OCI-LY1 (cell line): ENCODE measurements around the gene ZNF503.

ENCODE experiments used
- H2AFZ ChIP-seq: fragments of 200-600 bp; sonication (generic), shearing (Covaris generic); 2 replicates; pipeline ENCODE4 v1.6.0; 2014; ENCODE audit warnings: antibody characterized with exemption, mild to moderate bottlenecking, low read length
- H3F3A ChIP-seq: fragments of 200-600 bp; sonication (generic), shearing (Covaris generic); 2 replicates; pipeline ENCODE4 v1.6.0; 2014; ENCODE audit warnings: mild to moderate bottlenecking, antibody characterized with exemption, low read length, moderate library complexity; ENCODE audit not compliant: insufficient read depth
- H3K27ac ChIP-seq: fragments of 200-600 bp; sonication (generic); 2 replicates; pipeline ENCODE4 v1.5.1; 2014; ENCODE audit warnings: low read length, mixed run types, mild to moderate bottlenecking, low read depth; ENCODE audit not compliant: poor library complexity, severe bottlenecking
- H3K27me3 ChIP-seq: fragments of 200-600 bp; sonication (generic); 2 replicates; pipeline ENCODE4 v1.6.0; 2014; ENCODE audit warnings: antibody characterized with exemption, mild to moderate bottlenecking, low read length, moderate library complexity; ENCODE audit not compliant: insufficient read depth
- H3K36me3 ChIP-seq: fragments of 200-600 bp; sonication (generic); 2 replicates; pipeline ENCODE4 v1.6.1; 2014; ENCODE audit warnings: mild to moderate bottlenecking, antibody characterized with exemption, low read length, moderate library complexity, mixed read lengths; ENCODE audit not compliant: insufficient read depth
- H3K4me1 ChIP-seq: fragments of 200-600 bp; sonication (generic); 2 replicates; pipeline ENCODE4 v1.5.1; 2014; ENCODE audit warnings: mild to moderate bottlenecking, low read length, moderate library complexity; ENCODE audit not compliant: insufficient read depth, severe bottlenecking
- H3K4me2 ChIP-seq: fragments of 200-600 bp; sonication (generic), shearing (Covaris generic); 2 replicates; pipeline ENCODE4 v1.6.1; 2014; ENCODE audit warnings: low read length
- H3K4me3 ChIP-seq: fragments of 200-600 bp; sonication (generic); 2 replicates; pipeline ENCODE4 v1.5.1; 2014; ENCODE audit warnings: low read length, low read depth, mild to moderate bottlenecking, mixed read lengths; ENCODE audit not compliant: poor library complexity, severe bottlenecking
- H3K79me2 ChIP-seq: fragments of 200-600 bp; shearing (Covaris generic); 2 replicates; pipeline ENCODE4 v1.6.1; 2016; ENCODE audit warnings: mixed run types, low read length, mixed read lengths; ENCODE audit not compliant: insufficient read depth
- H3K9ac ChIP-seq: fragments of 200-600 bp; sonication (generic), shearing (Covaris generic); 2 replicates; pipeline ENCODE4 v1.6.1; 2014; ENCODE audit warnings: mild to moderate bottlenecking, low read length, mixed read lengths
- H3K9me2 ChIP-seq: fragments of 200-600 bp; sonication (generic), shearing (Covaris generic); 2 replicates; pipeline ENCODE4 v1.6.1; 2014; ENCODE audit warnings: low read depth, mild to moderate bottlenecking, low read length, mixed read lengths
- H3K9me3 ChIP-seq: fragments of 200-600 bp; shearing (Covaris generic); 2 replicates; pipeline ENCODE4 v1.6.1; 2014; ENCODE audit warnings: low read length, mixed read lengths
- H4K20me1 ChIP-seq: fragments of 200-600 bp; sonication (generic), shearing (Covaris generic); 2 replicates; pipeline ENCODE4 v1.6.0; 2016; ENCODE audit warnings: mild to moderate bottlenecking, low read length; ENCODE audit not compliant: insufficient read depth
- EZH2 ChIP-seq: fragments of 200-600 bp; sonication (generic), shearing (Covaris generic); IDR thresholded peaks from 2 replicates; pipeline ENCODE4 v1.8.0; 2017; ENCODE audit warnings: borderline replicate concordance, mixed run types, mild to moderate bottlenecking, antibody characterized with exemption, low read length, moderate library complexity, mixed read lengths
- TF ChIP-seq, protein P1 (sequence below): fragments of 200-600 bp; sonication (generic), shearing (Covaris generic); IDR thresholded peaks from 2 replicates; pipeline ENCODE4 v1.5.1; 2017; ENCODE audit warnings: mild to moderate bottlenecking, antibody characterized with exemption, low read length, moderate library complexity, mixed read lengths

ZNF503 gene

DNA sequence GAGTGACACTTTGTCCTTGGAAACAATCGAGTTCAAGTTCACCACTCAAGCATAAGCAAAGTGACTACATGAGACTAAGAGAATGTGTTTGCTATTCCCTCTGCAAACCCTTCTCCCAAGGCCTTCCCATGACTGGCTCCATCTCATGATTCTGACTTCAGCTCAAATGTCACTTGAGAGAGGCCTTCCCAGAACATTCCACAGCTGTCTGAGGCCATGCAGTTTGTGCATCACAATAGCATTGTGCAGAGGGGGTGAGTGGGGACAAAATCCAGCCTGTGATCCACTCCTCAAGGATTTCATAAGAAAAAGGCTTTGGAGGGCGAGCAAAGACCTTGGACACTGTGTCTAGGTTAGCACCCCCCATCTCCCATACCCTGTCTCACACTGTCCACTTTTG is 23.0 kb upstream of the ZNF503 start:
- no peak overlapping the region for H3K27ac ChIP-seq
- H4K20me1 ChIP-seq, result no peaks in the 10 kb centered on the region
- no peaks in the 10 kb centered on the region for H3K9me2 ChIP-seq
- H3K4me2 ChIP-seq, result no peak overlapping the region
- no peaks in the 10 kb centered on the region for H3K4me1 ChIP-seq
- no peaks in the 10 kb centered on the region for H3K9me3 ChIP-seq
- no peak overlapping the region for H2AFZ ChIP-seq
- no peaks in the 10 kb centered on the region for H3K79me2 ChIP-seq
- TF ChIP-seq, protein P1, sequence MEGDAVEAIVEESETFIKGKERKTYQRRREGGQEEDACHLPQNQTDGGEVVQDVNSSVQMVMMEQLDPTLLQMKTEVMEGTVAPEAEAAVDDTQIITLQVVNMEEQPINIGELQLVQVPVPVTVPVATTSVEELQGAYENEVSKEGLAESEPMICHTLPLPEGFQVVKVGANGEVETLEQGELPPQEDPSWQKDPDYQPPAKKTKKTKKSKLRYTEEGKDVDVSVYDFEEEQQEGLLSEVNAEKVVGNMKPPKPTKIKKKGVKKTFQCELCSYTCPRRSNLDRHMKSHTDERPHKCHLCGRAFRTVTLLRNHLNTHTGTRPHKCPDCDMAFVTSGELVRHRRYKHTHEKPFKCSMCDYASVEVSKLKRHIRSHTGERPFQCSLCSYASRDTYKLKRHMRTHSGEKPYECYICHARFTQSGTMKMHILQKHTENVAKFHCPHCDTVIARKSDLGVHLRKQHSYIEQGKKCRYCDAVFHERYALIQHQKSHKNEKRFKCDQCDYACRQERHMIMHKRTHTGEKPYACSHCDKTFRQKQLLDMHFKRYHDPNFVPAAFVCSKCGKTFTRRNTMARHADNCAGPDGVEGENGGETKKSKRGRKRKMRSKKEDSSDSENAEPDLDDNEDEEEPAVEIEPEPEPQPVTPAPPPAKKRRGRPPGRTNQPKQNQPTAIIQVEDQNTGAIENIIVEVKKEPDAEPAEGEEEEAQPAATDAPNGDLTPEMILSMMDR, result no peak
- TF ChIP-seq EZH2, result no peak
- no peak overlapping the region for H3K9ac ChIP-seq
- no peak overlapping the region for H3K4me3 ChIP-seq
- 0 out of 2 replicates have a peak, but pooled peaks cover 3% of the 10 kb centered on the region for H3K27me3 ChIP-seq
- no peaks in the 10 kb centered on the region for H3F3A ChIP-seq
- H3K36me3 ChIP-seq, result no peaks in the 10 kb centered on the region

DNA sequence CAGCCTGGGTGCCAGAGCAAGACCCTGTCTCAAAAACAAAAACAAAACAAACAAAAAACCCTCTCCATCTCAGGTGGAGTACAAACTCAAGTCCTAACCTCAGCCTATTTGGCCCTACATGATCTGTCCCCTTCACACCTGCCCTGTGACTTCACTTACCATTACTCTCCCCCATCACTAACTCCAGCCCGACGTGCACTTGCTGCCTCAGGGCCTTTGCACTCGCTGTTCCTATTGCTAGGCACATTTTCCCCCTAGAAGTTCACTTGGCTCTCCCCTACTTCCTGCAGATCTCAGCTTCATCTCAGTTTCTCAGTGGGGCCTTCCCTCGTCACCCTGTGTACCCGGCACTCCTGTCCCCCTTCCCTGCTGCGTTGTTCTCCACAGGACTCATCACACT is 21.3 kb upstream of the ZNF503 start:
- H2AFZ ChIP-seq, result no peak overlapping the region
- H3K36me3 ChIP-seq, result no peaks in the 10 kb centered on the region
- H3K9me3 ChIP-seq, result no peaks in the 10 kb centered on the region
- TF ChIP-seq EZH2, result no peak
- TF ChIP-seq, protein P1, result no peak
- no peaks in the 10 kb centered on the region for H3K79me2 ChIP-seq
- no peaks in the 10 kb centered on the region for H3K4me1 ChIP-seq
- H3K27ac ChIP-seq, result no peak overlapping the region
- H3K27me3 ChIP-seq, result 0 out of 2 replicates have a peak, but pooled peaks cover 3% of the 10 kb centered on the region
- H3K4me3 ChIP-seq, result no peak overlapping the region
- no peaks in the 10 kb centered on the region for H3F3A ChIP-seq
- H4K20me1 ChIP-seq, result no peaks in the 10 kb centered on the region
- no peak overlapping the region for H3K9ac ChIP-seq
- H3K4me2 ChIP-seq, result no peak overlapping the region
- H3K9me2 ChIP-seq, result no peaks in the 10 kb centered on the region

DNA sequence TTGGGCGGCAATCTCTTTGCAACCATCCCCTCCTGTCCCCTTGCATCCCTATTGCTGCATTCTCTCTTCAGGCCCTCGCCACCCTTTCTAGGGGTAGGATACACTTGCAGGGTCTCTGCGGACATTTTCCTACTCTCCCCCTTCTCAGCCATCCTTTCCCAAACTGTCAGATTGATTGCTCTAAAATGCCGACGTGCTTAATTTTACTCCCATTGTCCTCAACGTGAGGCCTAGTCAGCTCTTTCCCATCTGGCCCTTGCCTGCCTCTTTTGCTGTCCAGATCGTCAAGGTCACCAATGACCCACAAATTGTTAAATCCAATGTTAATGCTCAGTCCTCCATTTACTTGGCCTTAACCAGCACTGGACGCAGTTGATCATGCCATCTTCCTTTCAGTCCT is 17.1 kb upstream of the ZNF503 start:
- no peak overlapping the region for H3K4me3 ChIP-seq
- H3K9ac ChIP-seq, result no peak overlapping the region
- no peaks in the 10 kb centered on the region for H3K79me2 ChIP-seq
- H3K27ac ChIP-seq, result no peak overlapping the region
- no peak for TF ChIP-seq EZH2
- no peaks in the 10 kb centered on the region for H3F3A ChIP-seq
- H4K20me1 ChIP-seq, result no peaks in the 10 kb centered on the region
- H3K4me1 ChIP-seq, result no peaks in the 10 kb centered on the region
- H3K9me2 ChIP-seq, result no peaks in the 10 kb centered on the region
- no peak overlapping the region for H3K4me2 ChIP-seq
- no peaks in the 10 kb centered on the region for H3K36me3 ChIP-seq
- no peak overlapping the region for H2AFZ ChIP-seq
- H3K9me3 ChIP-seq, result no peaks in the 10 kb centered on the region
- 0 out of 2 replicates have a peak, but pooled peaks cover 3% of the 10 kb centered on the region for H3K27me3 ChIP-seq

DNA sequence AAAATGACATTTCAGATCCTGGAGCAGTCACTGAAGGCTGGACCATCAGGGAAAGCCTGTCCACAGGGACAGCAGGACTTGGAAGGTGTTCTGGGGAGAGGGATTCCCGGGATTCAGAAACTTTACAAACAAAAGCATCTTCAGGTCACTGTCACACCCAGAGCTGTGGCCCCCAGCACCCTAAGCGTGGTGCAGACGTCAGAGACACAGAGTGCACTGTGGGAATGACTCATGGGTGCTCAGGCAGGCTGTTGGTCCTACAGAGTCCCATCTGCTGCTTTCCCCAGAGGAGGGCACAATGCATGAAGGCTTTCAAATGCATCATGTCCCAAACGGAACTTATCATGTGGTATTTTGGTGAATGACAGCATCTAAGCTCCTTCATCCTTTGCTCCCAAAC is 16.7 kb upstream of the ZNF503 start:
- H3K4me3 ChIP-seq, result no peak overlapping the region
- no peak overlapping the region for H3K27ac ChIP-seq
- 0 out of 2 replicates have a peak, but pooled peaks cover 3% of the 10 kb centered on the region for H3K27me3 ChIP-seq
- no peak overlapping the region for H3K9ac ChIP-seq
- no peaks in the 10 kb centered on the region for H3K4me1 ChIP-seq
- H3F3A ChIP-seq, result no peaks in the 10 kb centered on the region
- no peaks in the 10 kb centered on the region for H3K36me3 ChIP-seq
- H3K4me2 ChIP-seq, result no peak overlapping the region
- H4K20me1 ChIP-seq, result no peaks in the 10 kb centered on the region
- no peak overlapping the region for H2AFZ ChIP-seq
- no peaks in the 10 kb centered on the region for H3K9me3 ChIP-seq
- H3K79me2 ChIP-seq, result no peaks in the 10 kb centered on the region
- no peak for TF ChIP-seq EZH2
- TF ChIP-seq, protein P1, result no peak
- no peaks in the 10 kb centered on the region for H3K9me2 ChIP-seq
